Smooth muscle cell (in vitro differentiated cells): ENCODE data around the gene CHPT1. TPM values are rescaled to one million over a fixed set of nuclear protein-coding genes. Genes with fewer than 3 reads are reported as not detected.

ENCODE experiments used
- DNase-seq: peaks from one replicate; lab custom pipeline; 2025; ENCODE audit not compliant: unreplicated experiment; lab: John Stamatoyannopoulos, UW
- H2AFZ ChIP-seq: fragments of 200-600 bp; sonication (generic); 2 replicates; pipeline ENCODE4 v1.6.0; 2016; ENCODE audit warnings: antibody characterized with exemption, low read depth, mild to moderate bottlenecking
- H3F3A ChIP-seq: fragments of 200-600 bp; sonication (generic); 2 replicates; pipeline ENCODE4 v1.6.0; 2017; ENCODE audit warnings: antibody characterized with exemption, low read depth
- H3K27ac ChIP-seq: fragments of 200-600 bp; sonication (generic); 2 replicates; pipeline ENCODE4 v1.5.1; 2016; ENCODE audit warnings: low read depth, mild to moderate bottlenecking
- H3K27me3 ChIP-seq: fragments of 200-600 bp; sonication (generic); 2 replicates; pipeline ENCODE4 v1.6.1; 2016; ENCODE audit warnings: low read depth, mild to moderate bottlenecking
- H3K36me3 ChIP-seq: fragments of 200-600 bp; sonication (generic); 2 replicates; pipeline ENCODE4 v1.5.1; 2016; ENCODE audit warnings: low read depth
- H3K4me1 ChIP-seq: fragments of 200-600 bp; sonication (generic); 2 replicates; pipeline ENCODE4 v1.5.1; 2016; ENCODE audit warnings: low read depth
- H3K4me2 ChIP-seq: fragments of 200-600 bp; sonication (generic); 2 replicates; pipeline ENCODE4 v1.6.0; 2016; ENCODE audit warnings: mild to moderate bottlenecking
- H3K4me3 ChIP-seq: fragments of 200-600 bp; sonication (generic); 2 replicates; pipeline ENCODE4 v1.5.1; 2016; ENCODE audit warnings: mild to moderate bottlenecking
- H3K79me2 ChIP-seq: fragments of 200-600 bp; sonication (generic); 2 replicates; pipeline ENCODE4 v1.6.0; 2016; ENCODE audit warnings: low read depth, mild to moderate bottlenecking
- H3K9ac ChIP-seq: fragments of 200-600 bp; sonication (generic); 2 replicates; pipeline ENCODE4 v1.6.0; 2016; ENCODE audit warnings: low read depth
- H3K9me3 ChIP-seq: fragments of 200-600 bp; sonication (generic); replicated peaks from 2 replicates; pipeline ENCODE4 v1.5.1; 2016; ENCODE audit warnings: low read depth
- H4K20me1 ChIP-seq: fragments of 200-600 bp; sonication (generic); 2 replicates; pipeline ENCODE4 v1.6.0; 2016; ENCODE audit warnings: low read depth
- CTCF ChIP-seq: fragments of 200-600 bp; sonication (generic); IDR thresholded peaks from 2 replicates; pipeline ENCODE4 v1.5.1; 2017; ENCODE audit warnings: borderline replicate concordance, mild to moderate bottlenecking, antibody characterized with exemption; ENCODE audit not compliant: insufficient read depth, poor library complexity, severe bottlenecking
- WGBS: methylation state at CpG from one replicate; pipeline ENCODE4 v1.1.7; 2016; ENCODE audit warnings: low lambda C conversion rate; 5-methylcytosine and 5-hydroxymethylcytosine counted together
- polyA plus RNA-seq: library from polyadenylated mRNA; unstranded; fragments of >200 nt; fragmentation: Nextera tagmentation; extraction: Ambion mirVana; gene quantifications from 2 replicates; pipeline ENCODE4 v1.2.1, GENCODE V29; 2016
- total RNA-seq: library from RNA; depleted of rRNA; stranded (reverse); fragments of >200 nt; gene quantifications from 2 replicates; pipeline ENCODE4 v1.2.3, GENCODE V29; 2014

The CHPT1 gene
- total and polyA plus RNA-seq, 2 experiments from 2014 or later, result 21.7 to 40.5 TPM

GRCh38 chr12:101746661-101747060, 49.2 kb downstream of the CHPT1 start:
- H3K79me2 ChIP-seq, result no peaks in the 10 kb centered on the region
- no peak for DNase-seq
- H3K27me3 ChIP-seq, result no peaks in the 10 kb centered on the region
- H3K9ac ChIP-seq, result no peak overlapping the region
- no peak overlapping the region for H3K4me2 ChIP-seq
- no peaks in the 10 kb centered on the region for H4K20me1 ChIP-seq
- WGBS, result 91% methylated on average over 1 of the region's 1 CpG
- H3K36me3 ChIP-seq, result peaks cover 4% of the 10 kb centered on the region
- no peak overlapping the region for H3K4me3 ChIP-seq
- H3K9me3 ChIP-seq, result no peaks in the 10 kb centered on the region
- H3K4me1 ChIP-seq, result no peaks in the 10 kb centered on the region
- no peak overlapping the region for H3K27ac ChIP-seq
- no peak for TF ChIP-seq CTCF
- no peaks in the 10 kb centered on the region for H3F3A ChIP-seq
- no peak overlapping the region for H2AFZ ChIP-seq

DNA sequence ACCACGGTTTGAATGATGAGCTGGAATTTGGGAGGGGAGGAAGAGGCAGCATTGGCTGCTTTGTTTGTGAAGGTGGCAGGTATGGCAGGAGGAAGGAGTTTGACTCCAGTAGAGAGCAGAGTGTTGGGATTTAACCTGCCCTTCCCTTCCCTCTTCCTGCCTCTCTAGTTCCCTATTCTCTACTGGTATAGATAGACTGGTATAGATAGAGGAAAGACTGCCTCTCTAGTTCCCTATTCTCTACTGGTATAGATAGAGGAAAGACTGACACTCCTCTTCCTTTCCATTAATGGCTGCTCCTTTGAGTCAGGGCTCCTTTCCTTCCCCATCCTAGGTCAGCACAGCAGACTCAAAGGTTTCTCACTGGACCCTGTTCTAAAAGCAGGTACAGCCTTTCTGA, 50.3 kb downstream of the CHPT1 start:
- TF ChIP-seq CTCF, result no peak
- no peak overlapping the region for H3K27ac ChIP-seq
- no peaks in the 10 kb centered on the region for H3F3A ChIP-seq
- H3K36me3 ChIP-seq, result peaks cover 4% of the 10 kb centered on the region
- H3K9me3 ChIP-seq, result no peaks in the 10 kb centered on the region
- no peak overlapping the region for H3K4me2 ChIP-seq
- no peaks in the 10 kb centered on the region for H3K4me1 ChIP-seq
- no peaks in the 10 kb centered on the region for H3K79me2 ChIP-seq
- WGBS, result 92% methylated on average over 1 of the region's 1 CpG
- H4K20me1 ChIP-seq, result no peaks in the 10 kb centered on the region
- DNase-seq, result no peak
- no peak overlapping the region for H2AFZ ChIP-seq
- no peak overlapping the region for H3K9ac ChIP-seq
- H3K27me3 ChIP-seq, result no peaks in the 10 kb centered on the region
- no peak overlapping the region for H3K4me3 ChIP-seq

DNA sequence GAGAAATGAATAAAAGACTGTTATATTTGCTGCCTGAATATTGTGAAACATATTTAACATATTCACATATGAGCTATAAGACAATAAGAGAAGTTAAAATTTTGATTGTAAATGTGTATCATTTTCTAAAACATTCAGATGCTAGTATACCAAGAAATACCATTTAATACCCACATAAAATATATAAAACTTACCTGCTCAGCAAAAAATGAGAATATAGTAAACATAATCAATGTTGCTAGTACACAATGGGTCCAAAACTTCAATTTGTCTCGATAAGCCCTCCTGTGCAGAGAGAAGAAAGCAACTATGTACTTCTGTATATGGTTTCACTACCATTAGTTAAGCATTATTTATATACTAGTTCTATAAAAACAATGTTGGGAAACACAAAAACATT, 51.5 kb downstream of the CHPT1 start:
- Histone ChIP-seq H2AFZ (no peak overlapping the region), H3K4me3 (no peak overlapping the region), H3F3A (no peaks in the 10 kb centered on the region), H3K9ac (no peak overlapping the region), H3K79me2 (no peaks in the 10 kb centered on the region), H4K20me1 (no peaks in the 10 kb centered on the region), H3K4me1 (no peaks in the 10 kb centered on the region), H3K4me2 (no peak overlapping the region), H3K9me3 (no peaks in the 10 kb centered on the region), H3K27ac (no peak overlapping the region), H3K36me3 (peaks cover 4% of the 10 kb centered on the region), H3K27me3 (no peaks in the 10 kb centered on the region)
- no peak for TF ChIP-seq CTCF
- WGBS, result 98% methylated on average over 1 of the region's 1 CpG
- DNase-seq, result no peak

DNA sequence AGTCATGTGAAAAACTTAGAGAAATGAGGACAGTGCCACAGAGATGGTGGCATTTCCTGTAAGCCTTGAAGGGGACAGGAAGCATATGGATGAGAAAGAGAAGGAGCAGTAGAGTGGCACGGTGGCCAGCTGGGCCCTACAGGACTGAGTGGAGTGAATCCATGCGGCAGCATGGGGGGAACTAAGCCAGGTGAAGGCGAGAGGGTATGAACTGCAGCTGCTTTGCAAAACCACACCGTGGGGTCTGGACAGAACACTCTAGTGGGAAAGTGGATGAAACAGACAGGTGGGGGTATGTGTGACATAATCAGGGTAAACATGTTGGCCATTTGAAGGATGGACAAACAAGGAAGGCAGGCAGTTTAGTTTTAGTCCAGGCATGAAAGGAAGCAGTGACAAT, 52.2 kb downstream of the CHPT1 start:
- H3K9ac ChIP-seq, result no peak overlapping the region
- 93% methylated on average over 4 of the region's 4 CpGs for WGBS
- no peaks in the 10 kb centered on the region for H3K27me3 ChIP-seq
- H3K9me3 ChIP-seq, result no peaks in the 10 kb centered on the region
- H3K36me3 ChIP-seq, result peaks cover 4% of the 10 kb centered on the region
- no peak overlapping the region for H3K4me3 ChIP-seq
- DNase-seq, result no peak
- no peak overlapping the region for H3K27ac ChIP-seq
- no peak overlapping the region for H2AFZ ChIP-seq
- TF ChIP-seq CTCF, result no peak
- H3K4me2 ChIP-seq, result no peak overlapping the region
- H3K4me1 ChIP-seq, result no peaks in the 10 kb centered on the region
- H3F3A ChIP-seq, result no peaks in the 10 kb centered on the region
- H4K20me1 ChIP-seq, result no peaks in the 10 kb centered on the region
- no peaks in the 10 kb centered on the region for H3K79me2 ChIP-seq
